ENCODE results near the gene RBCK1.

GRCh38 chr20:426566-426965 lies 18.5 kb downstream of the RBCK1 start:
- TF ChIP-seq, protein P1, sequence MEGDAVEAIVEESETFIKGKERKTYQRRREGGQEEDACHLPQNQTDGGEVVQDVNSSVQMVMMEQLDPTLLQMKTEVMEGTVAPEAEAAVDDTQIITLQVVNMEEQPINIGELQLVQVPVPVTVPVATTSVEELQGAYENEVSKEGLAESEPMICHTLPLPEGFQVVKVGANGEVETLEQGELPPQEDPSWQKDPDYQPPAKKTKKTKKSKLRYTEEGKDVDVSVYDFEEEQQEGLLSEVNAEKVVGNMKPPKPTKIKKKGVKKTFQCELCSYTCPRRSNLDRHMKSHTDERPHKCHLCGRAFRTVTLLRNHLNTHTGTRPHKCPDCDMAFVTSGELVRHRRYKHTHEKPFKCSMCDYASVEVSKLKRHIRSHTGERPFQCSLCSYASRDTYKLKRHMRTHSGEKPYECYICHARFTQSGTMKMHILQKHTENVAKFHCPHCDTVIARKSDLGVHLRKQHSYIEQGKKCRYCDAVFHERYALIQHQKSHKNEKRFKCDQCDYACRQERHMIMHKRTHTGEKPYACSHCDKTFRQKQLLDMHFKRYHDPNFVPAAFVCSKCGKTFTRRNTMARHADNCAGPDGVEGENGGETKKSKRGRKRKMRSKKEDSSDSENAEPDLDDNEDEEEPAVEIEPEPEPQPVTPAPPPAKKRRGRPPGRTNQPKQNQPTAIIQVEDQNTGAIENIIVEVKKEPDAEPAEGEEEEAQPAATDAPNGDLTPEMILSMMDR (IDR thresholded peaks at IDR 0.05): no peak
- no peak for TF ChIP-seq POLR2A (IDR thresholded peaks at IDR 0.05)

All from adrenal gland (tissue), 5 donors.